GM12878 (cell line): Measurements from ENCODE around the gene SCN7A. TPM values are rescaled to one million over a fixed set of nuclear protein-coding genes. Genes with fewer than 3 reads are reported as not detected.

Experiments
- CHD1 ChIP-seq: IDR thresholded peaks from 2 replicates; pipeline ENCODE4 v1.6.1; 2012; ENCODE audit warnings: low read depth, low read length, improper control_type of control experiment
- EP300 ChIP-seq, 2 experiments: fragments of 150-350 bp in 1 of 2; IDR thresholded peaks; 2 replicates each; pipeline ENCODE4 v1.6.1; 2011 to 2012; ENCODE audit warnings: low read depth in 2 of 2, low read length in 2 of 2, borderline replicate concordance in 1 of 2, improper control_type of control experiment in 1 of 2, inconsistent platforms in 1 of 2; ENCODE audit not compliant: control insufficient read depth in 1 of 2
- HDAC6 ChIP-seq: fragments of 200-600 bp; sonication (generic); IDR thresholded peaks from one replicate; pipeline ENCODE4 v1.8.0; 2017; ENCODE audit warnings: antibody characterized with exemption; ENCODE audit not compliant: unreplicated experiment
- IKZF2 ChIP-seq, 2 experiments: fragments of 450-650 bp; IDR thresholded peaks; 2 replicates each; pipeline ENCODE4 v1.6.1; 2017; ENCODE audit warnings: mild to moderate bottlenecking in 2 of 2, moderate library complexity in 2 of 2
- JUND ChIP-seq: IDR thresholded peaks from 2 replicates; pipeline ENCODE4 v1.6.1; 2012; ENCODE audit warnings: low read depth, mild to moderate bottlenecking, low read length, improper control_type of control experiment, moderate library complexity
- KLF5 ChIP-seq: fragments of 450-650 bp; IDR thresholded peaks from 2 replicates; pipeline ENCODE4 v1.6.1; 2014; ENCODE audit warnings: mild to moderate bottlenecking; ENCODE audit not compliant: partially characterized antibody
- POLR2AphosphoS2 ChIP-seq: IDR thresholded peaks from 2 replicates; pipeline ENCODE4 v1.6.1; 2011; ENCODE audit warnings: low read depth, mild to moderate bottlenecking, low read length, improper control_type of control experiment, moderate library complexity
- SPI1 ChIP-seq: IDR thresholded peaks from 2 replicates; pipeline ENCODE4 v1.6.1; 2011; ENCODE audit warnings: low read depth, mild to moderate bottlenecking, low read length, moderate library complexity, borderline replicate concordance; ENCODE audit not compliant: insufficient read depth
- SUZ12 ChIP-seq: fragments of 200-600 bp; sonication (generic); IDR thresholded peaks from one replicate; pipeline ENCODE4 v1.6.1; 2018; ENCODE audit warnings: antibody characterized with exemption, mild to moderate bottlenecking; ENCODE audit not compliant: unreplicated experiment
- TCF3 ChIP-seq: IDR thresholded peaks from 2 replicates; pipeline ENCODE4 v1.6.1; 2012; ENCODE audit warnings: low read depth, mild to moderate bottlenecking, low read length, borderline replicate concordance; ENCODE audit not compliant: insufficient read depth
- polyA plus RNA-seq, 11 experiments: library from polyadenylated mRNA; depleted of rRNA in 4 of 11; unstranded in 6 of 11; stranded (reverse) in 5 of 11; fragments of >200 nt; fragmentation: Nextera tagmentation in 4 of 11; fragmentation: Illumina TruSeq in 1 of 11; extraction: Ambion mirVana in 4 of 11; extraction: Trizol in 1 of 11; gene quantifications; 1 replicate in 1 of 11; 2 replicates in 10 of 11; pipeline versions ENCODE4 v1.2.1 to v1.2.3, GENCODE V29; 2011 to 2016; ENCODE audit warnings: inconsistent platforms in 2 of 11, missing spikeins in 2 of 11, low read depth in 1 of 11
- total RNA-seq, 4 experiments: library from RNA; depleted of rRNA in 3 of 4; stranded (reverse); fragments of >200 nt in 3 of 4; fragmentation: Illumina TruSeq in 1 of 4; extraction: Trizol in 1 of 4; gene quantifications; 2 replicates each; pipeline versions ENCODE4 v1.2.1 to v1.2.3, GENCODE V29; 2013 to 2021
- TF ChIP-seq, protein P1 (sequence below): fragments of 450-650 bp; IDR thresholded peaks from 2 replicates; pipeline ENCODE4 v1.6.1; 2017; ENCODE audit warnings: mild to moderate bottlenecking, low read depth, inconsistent platforms; ENCODE audit not compliant: poor library complexity, severe bottlenecking
- TF ChIP-seq, protein P2 (sequence below): IDR thresholded peaks from 2 replicates; pipeline ENCODE4 v1.6.1; 2011; ENCODE audit warnings: low read depth, mild to moderate bottlenecking, low read length, moderate library complexity, borderline replicate concordance; ENCODE audit errors: extremely low read depth
- TF ChIP-seq, protein P3 (sequence below): fragments of 450-650 bp; formaldehyde crosslinking; IDR thresholded peaks from 2 replicates; pipeline ENCODE4 v1.4.0; 2020; ENCODE audit warnings: mild to moderate bottlenecking, moderate library complexity

SCN7A gene
- total and polyA plus RNA-seq, 10 of the 15 experiments (the other 5 are each of a cell fraction or from before 2014, with no cell fraction given) = 0.05 TPM; not detected in 9

DNA sequence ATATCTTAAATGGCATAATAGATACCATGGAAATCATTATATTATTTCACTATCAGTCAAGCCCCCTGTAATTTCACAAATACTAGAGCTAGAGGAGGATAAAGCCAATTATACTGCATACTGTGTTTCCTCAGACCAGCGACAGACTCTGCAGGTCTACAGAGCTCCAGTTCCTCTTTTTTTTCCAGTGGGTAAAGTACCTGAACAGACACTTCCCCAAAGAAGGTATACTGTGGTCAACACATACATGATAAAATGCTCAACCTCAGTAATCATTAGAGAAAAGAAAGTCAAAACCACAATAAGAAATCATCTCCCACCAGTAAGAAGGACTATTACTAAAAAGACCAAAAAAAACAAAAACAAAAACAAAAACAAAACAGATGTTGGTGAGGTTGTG lies 44.6 kb downstream of the SCN7A start (continued):
- TF ChIP-seq, protein P1, sequence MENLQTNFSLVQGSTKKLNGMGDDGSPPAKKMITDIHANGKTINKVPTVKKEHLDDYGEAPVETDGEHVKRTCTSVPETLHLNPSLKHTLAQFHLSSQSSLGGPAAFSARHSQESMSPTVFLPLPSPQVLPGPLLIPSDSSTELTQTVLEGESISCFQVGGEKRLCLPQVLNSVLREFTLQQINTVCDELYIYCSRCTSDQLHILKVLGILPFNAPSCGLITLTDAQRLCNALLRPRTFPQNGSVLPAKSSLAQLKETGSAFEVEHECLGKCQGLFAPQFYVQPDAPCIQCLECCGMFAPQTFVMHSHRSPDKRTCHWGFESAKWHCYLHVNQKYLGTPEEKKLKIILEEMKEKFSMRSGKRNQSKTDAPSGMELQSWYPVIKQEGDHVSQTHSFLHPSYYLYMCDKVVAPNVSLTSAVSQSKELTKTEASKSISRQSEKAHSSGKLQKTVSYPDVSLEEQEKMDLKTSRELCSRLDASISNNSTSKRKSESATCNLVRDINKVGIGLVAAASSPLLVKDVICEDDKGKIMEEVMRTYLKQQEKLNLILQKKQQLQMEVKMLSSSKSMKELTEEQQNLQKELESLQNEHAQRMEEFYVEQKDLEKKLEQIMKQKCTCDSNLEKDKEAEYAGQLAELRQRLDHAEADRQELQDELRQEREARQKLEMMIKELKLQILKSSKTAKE = peak; percentile 38
- TF ChIP-seq, protein P2, sequence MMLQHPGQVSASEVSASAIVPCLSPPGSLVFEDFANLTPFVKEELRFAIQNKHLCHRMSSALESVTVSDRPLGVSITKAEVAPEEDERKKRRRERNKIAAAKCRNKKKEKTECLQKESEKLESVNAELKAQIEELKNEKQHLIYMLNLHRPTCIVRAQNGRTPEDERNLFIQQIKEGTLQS = no peak
- TF ChIP-seq POLR2AphosphoS2 (no peak), SUZ12 (no peak), JUND (no peak), KLF5 (no peak), SPI1 (peak; percentile 93), HDAC6 (no peak), TCF3 (no peak), CHD1 (no peak), IKZF2 (IDR thresholded peaks at IDR 0.05) (peak; percentile 53; a peak in 3 of 4 replicates), EP300 (IDR thresholded peaks at IDR 0.05; ENCODE audit: borderline replicate concordance in 1 of 2, control insufficient read depth in 1 of 2, low read depth in 2 of 2, low read length in 2 of 2) (peak in 1 of 2 experiments; percentile 42; a peak in 1 of 4 replicates)
- TF ChIP-seq, protein P3, sequence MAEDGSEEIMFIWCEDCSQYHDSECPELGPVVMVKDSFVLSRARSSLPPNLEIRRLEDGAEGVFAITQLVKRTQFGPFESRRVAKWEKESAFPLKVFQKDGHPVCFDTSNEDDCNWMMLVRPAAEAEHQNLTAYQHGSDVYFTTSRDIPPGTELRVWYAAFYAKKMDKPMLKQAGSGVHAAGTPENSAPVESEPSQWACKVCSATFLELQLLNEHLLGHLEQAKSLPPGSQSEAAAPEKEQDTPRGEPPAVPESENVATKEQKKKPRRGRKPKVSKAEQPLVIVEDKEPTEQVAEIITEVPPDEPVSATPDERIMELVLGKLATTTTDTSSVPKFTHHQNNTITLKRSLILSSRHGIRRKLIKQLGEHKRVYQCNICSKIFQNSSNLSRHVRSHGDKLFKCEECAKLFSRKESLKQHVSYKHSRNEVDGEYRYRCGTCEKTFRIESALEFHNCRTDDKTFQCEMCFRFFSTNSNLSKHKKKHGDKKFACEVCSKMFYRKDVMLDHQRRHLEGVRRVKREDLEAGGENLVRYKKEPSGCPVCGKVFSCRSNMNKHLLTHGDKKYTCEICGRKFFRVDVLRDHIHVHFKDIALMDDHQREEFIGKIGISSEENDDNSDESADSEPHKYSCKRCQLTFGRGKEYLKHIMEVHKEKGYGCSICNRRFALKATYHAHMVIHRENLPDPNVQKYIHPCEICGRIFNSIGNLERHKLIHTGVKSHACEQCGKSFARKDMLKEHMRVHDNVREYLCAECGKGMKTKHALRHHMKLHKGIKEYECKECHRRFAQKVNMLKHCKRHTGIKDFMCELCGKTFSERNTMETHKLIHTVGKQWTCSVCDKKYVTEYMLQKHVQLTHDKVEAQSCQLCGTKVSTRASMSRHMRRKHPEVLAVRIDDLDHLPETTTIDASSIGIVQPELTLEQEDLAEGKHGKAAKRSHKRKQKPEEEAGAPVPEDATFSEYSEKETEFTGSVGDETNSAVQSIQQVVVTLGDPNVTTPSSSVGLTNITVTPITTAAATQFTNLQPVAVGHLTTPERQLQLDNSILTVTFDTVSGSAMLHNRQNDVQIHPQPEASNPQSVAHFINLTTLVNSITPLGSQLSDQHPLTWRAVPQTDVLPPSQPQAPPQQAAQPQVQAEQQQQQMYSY (CRISPR knock-in tag) = no peak
